Mesendoderm (in vitro differentiated cells): ENCODE measurements around the gene AGBL1.

Experiments
- DNase-seq: peaks from one replicate; pipeline ENCODE4 v3.0.0; 2013
- H2AK5ac ChIP-seq: 2 replicates; pipeline ENCODE4 v1.6.1; 2013; ENCODE audit warnings: low read length, inconsistent platforms
- H2BK120ac ChIP-seq: 2 replicates; pipeline ENCODE4 v1.6.1; 2013; ENCODE audit warnings: low read depth, mild to moderate bottlenecking, low read length, moderate library complexity, mixed read lengths
- H2BK15ac ChIP-seq: replicated peaks from 2 replicates; pipeline ENCODE4 v1.6.1; 2013; ENCODE audit warnings: low read depth, mild to moderate bottlenecking, moderate library complexity
- H2BK5ac ChIP-seq: 2 replicates; pipeline ENCODE4 v1.6.1; 2013; ENCODE audit warnings: low read length, inconsistent platforms
- H3K18ac ChIP-seq: 2 replicates; pipeline ENCODE4 v1.6.1; 2013; ENCODE audit warnings: mild to moderate bottlenecking, low read length, mixed read lengths
- H3K23ac ChIP-seq: one replicate; pipeline ENCODE4 v1.6.1; 2013; ENCODE audit warnings: low read length
- H3K27ac ChIP-seq: 2 replicates; pipeline ENCODE4 v1.5.1; 2013; ENCODE audit warnings: low read depth, mild to moderate bottlenecking, inconsistent platforms, low read length, moderate library complexity
- H3K27me3 ChIP-seq: 2 replicates; pipeline ENCODE4 v1.6.1; 2013; ENCODE audit warnings: low read length, control low read depth, mild to moderate bottlenecking, inconsistent platforms; ENCODE audit not compliant: insufficient read depth, poor library complexity
- H3K36me3 ChIP-seq: 2 replicates; pipeline ENCODE4 v1.6.1; 2013; ENCODE audit warnings: low read length, inconsistent platforms; ENCODE audit not compliant: control insufficient read depth, insufficient read depth
- H3K4ac ChIP-seq: one replicate; pipeline ENCODE4 v1.6.1; 2013; ENCODE audit warnings: low read depth, mild to moderate bottlenecking, low read length, moderate library complexity
- H3K4me1 ChIP-seq: 2 replicates; pipeline ENCODE4 v1.6.1; 2013; ENCODE audit warnings: low read depth, low read length, inconsistent platforms; ENCODE audit not compliant: control insufficient read depth
- H3K4me2 ChIP-seq: 2 replicates; pipeline ENCODE4 v1.6.1; 2013; ENCODE audit warnings: low read length
- H3K4me3 ChIP-seq: 2 replicates; pipeline ENCODE4 v1.5.1; 2013; ENCODE audit warnings: mild to moderate bottlenecking, low read length
- H3K56ac ChIP-seq: one replicate; pipeline ENCODE4 v1.6.1; 2013; ENCODE audit warnings: low read length
- H3K79me1 ChIP-seq: 2 replicates; pipeline ENCODE4 v1.6.1; 2013; ENCODE audit warnings: low read length, inconsistent platforms
- H3K79me2 ChIP-seq: 2 replicates; pipeline ENCODE4 v1.6.1; 2013; ENCODE audit warnings: mild to moderate bottlenecking, low read length; ENCODE audit not compliant: control insufficient read depth, insufficient read depth
- H3K9ac ChIP-seq: 2 replicates; pipeline ENCODE4 v1.6.1; 2013; ENCODE audit warnings: low read length, inconsistent platforms
- H4K5ac ChIP-seq: one replicate; pipeline ENCODE4 v1.6.1; 2013; ENCODE audit warnings: low read length
- H4K8ac ChIP-seq: one replicate; pipeline ENCODE4 v1.6.1; 2013; ENCODE audit warnings: low read depth, mild to moderate bottlenecking, control low read depth, low read length, moderate library complexity
- WGBS: extraction: QIAGEN DNeasy Blood & Tissue Kit; methylation state at CpG from one replicate; pipeline ENCODE4 v1.1.7; 2013; ENCODE audit warnings: low lambda C conversion rate, missing lambda C conversion rate; ENCODE audit not compliant: insufficient coverage; ENCODE audit errors: extremely low coverage; 5-methylcytosine and 5-hydroxymethylcytosine counted together

Gene AGBL1

GRCh38 chr15:86624261-86625036, 544.8 kb downstream of the AGBL1 start:
- Histone ChIP-seq H4K5ac (no peak overlapping the region), H4K8ac (no peak overlapping the region), H3K4ac (no peak overlapping the region), H3K4me2 (no peak overlapping the region), H3K56ac (no peak overlapping the region), H3K27me3 (no peaks in the 10 kb centered on the region), H3K79me1 (no peaks in the 10 kb centered on the region), H2AK5ac (no peak overlapping the region), H3K36me3 (no peaks in the 10 kb centered on the region), H3K79me2 (no peaks in the 10 kb centered on the region), H2BK120ac (no peak overlapping the region), H3K4me3 (no peak overlapping the region), H2BK15ac (no peak overlapping the region), H3K9ac (no peak overlapping the region), H2BK5ac (no peak overlapping the region), H3K23ac (no peak overlapping the region), H3K27ac (no peak overlapping the region), H3K18ac (no peak overlapping the region), H3K4me1 (peaks cover 6% of the 10 kb centered on the region)
- no CpG with 5 or more reads among the region's 6 CpGs for WGBS
- DNase-seq: peak; percentile 96

GRCh38 chr15:86629409-86630356, 550.0 kb downstream of the AGBL1 start:
- no peaks in the 10 kb centered on the region for H3K79me1 ChIP-seq
- H3K56ac ChIP-seq: no peak overlapping the region
- no peak overlapping the region for H3K27ac ChIP-seq
- no peak overlapping the region for H3K18ac ChIP-seq
- no peak overlapping the region for H2AK5ac ChIP-seq
- no peak overlapping the region for H2BK15ac ChIP-seq
- H3K9ac ChIP-seq: no peak overlapping the region
- no peak overlapping the region for H3K4me3 ChIP-seq
- H2BK5ac ChIP-seq: no peak overlapping the region
- WGBS: no CpG with 5 or more reads among the region's 7 CpGs
- no peak overlapping the region for H4K5ac ChIP-seq
- H3K23ac ChIP-seq: no peak overlapping the region
- H3K36me3 ChIP-seq: no peaks in the 10 kb centered on the region
- H3K79me2 ChIP-seq: no peaks in the 10 kb centered on the region
- H2BK120ac ChIP-seq: no peak overlapping the region
- DNase-seq: no peak
- H3K27me3 ChIP-seq: no peaks in the 10 kb centered on the region
- H4K8ac ChIP-seq: no peak overlapping the region
- no peak overlapping the region for H3K4me2 ChIP-seq
- no peaks in the 10 kb centered on the region for H3K4me1 ChIP-seq
- no peak overlapping the region for H3K4ac ChIP-seq

- no peaks in the 10 kb centered on the region for H3K27me3 ChIP-seq
- H2AK5ac ChIP-seq: no peak overlapping the region
- no peaks in the 10 kb centered on the region for H3K4me1 ChIP-seq
- H3K4me3 ChIP-seq: no peak overlapping the region
- H3K23ac ChIP-seq: no peak overlapping the region
- no peaks in the 10 kb centered on the region for H3K79me2 ChIP-seq
- DNase-seq: no peak
- no peak overlapping the region for H3K4ac ChIP-seq
- no peak overlapping the region for H2BK5ac ChIP-seq
- H3K9ac ChIP-seq: no peak overlapping the region
- H2BK120ac ChIP-seq: no peak overlapping the region
- no peak overlapping the region for H3K18ac ChIP-seq
- H4K8ac ChIP-seq: no peak overlapping the region
- H3K79me1 ChIP-seq: no peaks in the 10 kb centered on the region
- no peak overlapping the region for H4K5ac ChIP-seq
- H3K36me3 ChIP-seq: no peaks in the 10 kb centered on the region
- no CpG with 5 or more reads among the region's 5 CpGs for WGBS
- H3K56ac ChIP-seq: no peak overlapping the region
- H2BK15ac ChIP-seq: no peak overlapping the region
- no peak overlapping the region for H3K27ac ChIP-seq
- H3K4me2 ChIP-seq: no peak overlapping the region
Observed at GRCh38 chr15:86630946-86631345, 551.3 kb downstream of the AGBL1 start.

- H4K8ac ChIP-seq: peak overlapping the region; percentile 56
- no peak overlapping the region for H3K27ac ChIP-seq
- no peak overlapping the region for H2BK15ac ChIP-seq
- H3K79me2 ChIP-seq: no peaks in the 10 kb centered on the region
- H3K79me1 ChIP-seq: no peaks in the 10 kb centered on the region
- H3K4me2 ChIP-seq: no peak overlapping the region
- no peak overlapping the region for H2BK5ac ChIP-seq
- H3K36me3 ChIP-seq: no peaks in the 10 kb centered on the region
- no peaks in the 10 kb centered on the region for H3K27me3 ChIP-seq
- H2BK120ac ChIP-seq: no peak overlapping the region
- no peak for DNase-seq
- H2AK5ac ChIP-seq: no peak overlapping the region
- no peak overlapping the region for H3K4me3 ChIP-seq
- H3K56ac ChIP-seq: no peak overlapping the region
- no peak overlapping the region for H4K5ac ChIP-seq
- H3K23ac ChIP-seq: no peak overlapping the region
- no peak overlapping the region for H3K9ac ChIP-seq
- WGBS: no CpG with 5 or more reads among the region's 4 CpGs
- no peak overlapping the region for H3K4ac ChIP-seq
- no peaks in the 10 kb centered on the region for H3K4me1 ChIP-seq
- H3K18ac ChIP-seq: no peak overlapping the region
Observed at GRCh38 chr15:86634146-86634545, 554.5 kb downstream of the AGBL1 start.

- Histone ChIP-seq H2BK120ac (no peak overlapping the region), H3K56ac (no peak overlapping the region), H3K9ac (no peak overlapping the region), H3K4me3 (no peak overlapping the region), H3K4ac (no peak overlapping the region), H3K27ac (no peak overlapping the region), H3K79me2 (no peaks in the 10 kb centered on the region), H2AK5ac (no peak overlapping the region), H3K18ac (no peak overlapping the region), H3K27me3 (no peaks in the 10 kb centered on the region), H3K79me1 (no peaks in the 10 kb centered on the region), H3K23ac (no peak overlapping the region), H2BK5ac (no peak overlapping the region), H3K36me3 (no peaks in the 10 kb centered on the region), H4K8ac (no peak overlapping the region), H3K4me1 (no peaks in the 10 kb centered on the region), H3K4me2 (no peak overlapping the region), H2BK15ac (no peak overlapping the region), H4K5ac (no peak overlapping the region)
- no peak for DNase-seq
- WGBS: no CpG with 5 or more reads among the region's 2 CpGs
Observed at GRCh38 chr15:86634992-86635638, 555.4 kb downstream of the AGBL1 start.
